G401 (cell line): Measurements from ENCODE around the gene ACOXL. TPM values are rescaled to one million over a fixed set of nuclear protein-coding genes. Genes with fewer than 3 reads are reported as not detected.

Source experiments
- DNase-seq: peaks from one replicate; pipeline ENCODE4 v3.0.0-alpha.2; 2015; ENCODE audit warnings: low spot score
- in situ Hi-C: cut with HindIII; loops from 2 replicates; pipeline ENCODE4 v1.10.0; 2016; ENCODE audit warnings: low sequenced_read_pairs, mixed read lengths
- total RNA-seq: library from RNA; depleted of rRNA; stranded (reverse); fragments of >200 nt; shearing (Covaris generic); gene quantifications from 2 replicates; pipeline ENCODE4 v1.2.3, GENCODE V29; 2014

The ACOXL gene
- total RNA-seq, 1 experiment from 2014 or later: not detected

DNA sequence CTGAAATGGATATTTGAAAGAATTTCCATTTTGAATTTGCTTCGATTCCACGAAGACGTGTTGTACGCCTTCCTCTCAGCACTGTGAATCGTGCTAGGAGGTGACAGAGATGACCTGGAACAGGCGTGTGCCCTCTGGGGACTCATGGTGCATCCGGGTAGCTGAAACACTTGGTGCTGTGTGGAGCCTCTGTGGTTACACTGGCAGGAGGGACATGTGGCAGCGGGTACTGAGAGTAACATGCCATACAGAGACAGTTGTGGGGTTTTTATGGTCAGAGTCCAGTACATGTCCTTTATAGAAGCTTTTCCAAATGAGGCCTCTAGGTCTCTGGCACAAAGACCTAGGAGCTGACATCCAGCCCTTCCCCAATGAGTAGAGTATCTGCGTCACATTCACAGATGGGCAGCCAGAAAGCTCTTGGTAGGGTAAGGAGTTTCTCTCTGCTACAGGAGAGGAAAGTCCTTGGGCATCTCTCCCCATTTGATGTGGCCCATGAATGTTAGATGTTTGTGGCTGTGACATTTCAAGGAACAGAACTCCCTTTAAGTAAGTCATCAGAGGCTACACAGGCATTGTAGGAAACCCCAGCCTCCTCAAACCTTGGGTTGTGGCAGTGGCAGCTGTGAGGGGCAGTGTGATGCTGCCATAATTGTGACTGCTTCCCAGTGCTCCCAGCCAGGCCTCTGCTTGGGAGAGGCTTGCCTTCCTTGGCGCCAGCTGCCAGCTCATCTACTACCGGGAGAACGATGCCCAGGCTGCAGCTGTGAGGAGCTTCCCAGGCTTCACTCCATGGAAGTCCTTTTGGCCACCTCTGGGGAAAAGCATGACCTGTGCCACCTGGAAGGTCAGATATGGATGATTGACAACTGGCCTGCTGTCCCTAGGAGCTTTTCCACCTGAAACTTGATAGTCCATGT, 80.6 kb downstream of the ACOXL start:
- DNase-seq: no peak
- in situ Hi-C loops: no loop called here

DNA sequence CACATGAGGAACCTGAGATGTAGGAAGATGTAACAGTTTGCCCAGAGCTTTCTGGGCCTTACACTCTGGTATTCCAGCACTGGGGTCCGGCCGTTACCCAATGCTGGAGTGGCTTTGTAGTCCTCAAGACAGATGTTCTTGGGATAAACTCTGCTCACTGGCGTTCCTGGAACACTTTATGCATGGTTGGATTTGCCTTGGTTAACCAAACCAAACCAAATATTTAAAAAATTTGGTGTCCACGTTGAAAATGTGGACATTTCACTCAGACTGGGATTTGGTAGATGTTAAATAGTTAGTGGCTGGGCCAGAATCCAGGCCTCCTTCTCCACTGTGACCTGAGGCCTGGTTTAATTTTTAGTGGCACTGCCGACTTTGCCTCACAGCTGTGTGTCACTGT, 81.5 kb downstream of the ACOXL start:
- in situ Hi-C loops: no loop called here
- DNase-seq: no peak

DNA sequence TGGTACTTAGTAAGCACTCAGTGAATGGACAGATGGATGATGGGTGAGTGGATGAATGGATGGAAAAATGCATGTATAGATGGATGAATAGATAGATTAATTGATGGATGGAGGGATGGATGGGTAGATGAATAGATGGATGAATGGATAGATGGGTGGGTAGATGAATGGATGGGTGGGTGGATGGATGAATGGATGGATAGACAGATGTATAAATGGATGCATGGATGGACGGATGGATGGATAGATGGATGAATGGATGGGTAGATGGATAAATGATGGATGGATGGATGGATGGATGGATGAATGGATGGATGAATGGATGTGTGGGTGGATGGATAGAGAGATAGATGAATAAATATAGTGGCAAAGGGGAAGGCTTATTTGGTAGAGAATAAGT, 83.6 kb downstream of the ACOXL start:
- in situ Hi-C loops: no loop called here
- DNase-seq: no peak

DNA sequence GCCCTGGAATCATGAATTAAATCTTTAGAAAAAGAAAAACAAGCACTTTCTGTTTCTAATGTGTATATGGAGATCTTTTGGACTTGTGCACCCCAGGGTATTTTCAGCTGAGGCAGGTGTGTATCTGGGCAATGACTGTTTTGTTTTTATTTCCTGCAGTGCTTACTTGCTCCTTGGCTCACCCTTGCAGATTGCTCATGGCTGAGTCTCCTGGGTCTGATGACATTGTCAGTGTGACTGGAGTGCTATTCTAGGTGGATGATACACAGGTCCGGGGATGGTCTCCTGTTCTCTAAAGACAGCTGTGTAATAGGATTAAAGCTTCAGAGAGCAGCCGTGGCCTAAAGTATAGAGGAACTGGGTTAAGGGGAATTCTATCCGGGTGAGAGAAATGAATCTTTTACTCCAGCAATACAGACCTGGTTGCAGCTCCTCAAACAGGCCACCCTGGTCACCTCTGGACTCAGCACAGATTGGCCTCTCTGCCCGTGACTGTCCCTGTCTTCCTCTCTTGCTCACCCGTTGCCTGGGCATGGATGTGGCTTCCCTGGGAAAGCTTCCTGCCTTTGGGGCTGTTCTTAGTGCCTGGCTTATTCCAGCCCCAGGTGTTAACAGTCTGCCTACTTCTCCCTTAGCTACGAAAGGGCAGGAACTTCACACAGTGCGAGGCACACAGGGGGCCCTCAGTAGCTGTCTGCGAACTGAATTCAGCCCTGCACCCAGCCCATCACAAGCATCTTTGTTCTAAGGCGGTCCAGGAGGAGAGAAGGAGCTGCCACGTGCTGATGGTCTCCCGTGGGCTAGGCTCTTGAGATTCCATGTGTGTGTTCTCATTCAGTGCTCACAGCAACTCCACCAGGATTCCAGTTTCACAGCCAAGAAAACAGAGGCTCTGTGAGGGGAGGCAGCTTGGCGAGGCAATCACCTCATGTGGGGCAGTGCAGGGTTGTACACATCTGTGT, 84.3 kb downstream of the ACOXL start:
- in situ Hi-C loops: no loop called here
- no peak for DNase-seq

DNA sequence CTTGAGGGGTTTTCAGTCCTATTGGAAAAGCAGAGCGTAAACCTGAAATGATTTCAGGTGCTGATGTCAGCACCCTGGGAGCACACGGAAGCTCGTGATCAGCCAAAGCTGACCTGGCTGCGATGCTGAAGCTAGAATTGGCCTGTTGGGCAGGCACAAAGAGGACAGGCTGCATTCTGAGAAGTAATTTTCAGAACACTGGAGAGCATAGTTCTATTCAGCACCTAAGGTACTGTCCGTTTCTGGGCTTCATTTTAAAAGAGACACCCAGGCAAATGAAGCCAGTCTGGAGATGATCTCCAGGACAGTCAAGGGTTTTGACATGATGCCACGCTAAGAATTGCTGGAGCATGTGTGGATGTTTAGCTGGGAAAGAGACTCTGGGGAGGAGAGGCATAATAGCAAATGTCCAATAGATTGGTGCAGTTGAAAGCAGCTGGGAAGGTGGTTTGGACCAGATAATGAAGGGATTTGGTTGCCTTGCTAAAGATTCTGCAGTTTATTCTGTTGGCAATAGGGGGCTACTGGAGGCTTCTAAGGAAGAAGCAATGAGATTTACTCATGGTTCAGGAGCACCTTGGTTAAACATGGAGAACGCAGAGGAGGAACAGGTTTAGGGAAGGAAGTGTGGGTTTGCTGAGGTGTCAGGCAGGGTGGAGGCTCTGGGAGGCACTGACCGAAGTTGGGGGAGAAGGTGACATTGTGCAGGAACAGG, 86.6 kb downstream of the ACOXL start:
- in situ Hi-C loops: no loop called here
- no peak for DNase-seq

DNA sequence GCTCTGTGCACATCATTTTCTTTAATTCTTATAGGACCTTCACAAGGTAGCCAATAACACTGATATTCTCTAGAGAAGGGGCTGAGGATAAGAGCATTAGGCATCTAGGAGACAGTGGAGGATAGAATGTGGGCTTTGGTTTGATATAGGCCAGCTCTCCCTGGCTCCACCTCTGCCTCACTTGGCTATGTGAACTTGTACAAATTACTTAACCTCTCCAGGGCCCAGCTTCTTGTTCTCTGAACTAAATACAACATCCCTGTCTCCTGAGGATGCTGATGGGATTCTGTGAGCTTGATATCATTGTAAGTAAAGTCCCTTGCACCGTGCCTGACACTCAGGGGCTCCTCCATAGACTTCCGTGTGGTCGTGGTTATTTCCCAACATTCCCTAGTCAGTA, 87.3 kb downstream of the ACOXL start:
- in situ Hi-C loops: no loop called here
- DNase-seq: no peak

DNA sequence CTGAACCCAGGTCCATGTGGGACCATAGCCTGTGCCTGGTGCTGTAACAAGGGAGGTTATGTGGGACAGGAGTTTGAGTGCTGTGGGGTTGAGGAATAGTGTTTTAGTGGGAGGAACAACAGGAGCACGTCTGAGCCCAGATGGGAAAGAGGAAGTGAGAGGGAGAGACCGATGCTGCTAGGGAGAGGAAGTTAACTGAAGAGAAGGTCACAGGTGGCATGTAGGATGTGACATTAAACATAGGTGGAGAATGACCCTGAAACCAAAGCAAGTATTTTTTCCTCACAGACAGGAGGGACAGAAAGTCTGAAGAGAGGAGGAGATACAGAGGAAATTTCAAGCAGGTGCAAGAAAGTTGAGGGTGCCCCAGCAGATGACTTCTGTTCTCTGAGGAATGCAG, 87.8 kb downstream of the ACOXL start:
- in situ Hi-C loops: no loop called here
- DNase-seq: no peak

DNA sequence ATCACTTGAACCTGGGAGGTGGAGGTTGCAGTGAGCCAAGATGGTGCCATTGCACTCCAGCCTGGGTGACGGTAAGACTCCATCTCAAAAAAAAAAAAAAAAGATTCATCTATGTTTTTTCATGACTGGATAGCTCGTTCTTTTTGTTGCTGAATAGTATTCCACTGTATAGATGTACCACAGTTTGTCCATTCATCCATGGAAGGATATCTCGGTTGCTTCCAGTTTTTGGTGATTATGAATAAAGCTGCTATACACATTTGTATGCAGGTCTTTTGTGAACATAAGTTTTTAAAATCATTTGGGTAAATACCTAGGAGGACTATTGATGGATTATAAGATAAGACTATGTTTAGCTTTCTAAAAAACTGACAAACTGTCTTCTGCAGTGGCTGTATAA, 90.8 kb downstream of the ACOXL start:
- DNase-seq: no peak
- in situ Hi-C loops: no loop called here

DNA sequence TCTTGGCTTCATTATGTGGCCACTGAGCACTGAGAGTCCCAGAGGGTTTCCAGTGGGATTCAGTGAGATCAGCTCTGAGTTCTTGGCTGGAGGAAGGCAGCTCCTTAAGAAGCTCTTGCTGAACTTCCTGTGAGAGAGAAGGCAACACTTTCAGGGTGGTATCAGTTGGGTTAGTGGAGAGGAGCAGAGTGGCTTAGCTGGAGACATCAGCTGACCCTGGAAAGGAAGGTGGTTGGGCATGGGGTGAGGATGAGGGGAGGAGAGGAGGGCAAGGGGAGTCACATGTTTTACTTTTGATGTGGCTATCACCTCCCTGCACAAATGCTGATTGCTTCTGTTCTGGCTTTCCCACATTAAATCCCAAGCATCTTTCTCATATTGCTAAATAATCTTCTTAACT, 95.1 kb downstream of the ACOXL start:
- DNase-seq: no peak
- in situ Hi-C loops: no loop called here

DNA sequence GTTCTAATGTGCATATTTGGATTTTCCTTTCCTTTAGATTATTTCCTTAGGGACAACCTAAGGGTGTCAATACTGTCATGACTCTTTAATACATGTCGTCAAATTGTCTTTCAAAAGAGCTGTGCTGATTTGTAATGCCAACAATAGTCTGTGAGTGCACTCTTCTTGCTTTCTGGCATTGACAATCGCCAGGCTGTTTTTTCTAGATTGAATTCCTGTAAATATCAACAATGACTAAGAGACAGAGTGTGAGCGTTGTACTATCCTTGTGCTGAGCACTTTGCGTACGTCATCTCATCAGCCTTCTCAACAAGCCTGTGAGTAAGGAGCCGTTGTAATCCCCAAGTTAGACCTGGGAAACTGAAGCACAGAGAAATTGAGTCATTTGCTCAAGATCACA, 96.0 kb downstream of the ACOXL start:
- in situ Hi-C loops: no loop called here
- DNase-seq: no peak

DNA sequence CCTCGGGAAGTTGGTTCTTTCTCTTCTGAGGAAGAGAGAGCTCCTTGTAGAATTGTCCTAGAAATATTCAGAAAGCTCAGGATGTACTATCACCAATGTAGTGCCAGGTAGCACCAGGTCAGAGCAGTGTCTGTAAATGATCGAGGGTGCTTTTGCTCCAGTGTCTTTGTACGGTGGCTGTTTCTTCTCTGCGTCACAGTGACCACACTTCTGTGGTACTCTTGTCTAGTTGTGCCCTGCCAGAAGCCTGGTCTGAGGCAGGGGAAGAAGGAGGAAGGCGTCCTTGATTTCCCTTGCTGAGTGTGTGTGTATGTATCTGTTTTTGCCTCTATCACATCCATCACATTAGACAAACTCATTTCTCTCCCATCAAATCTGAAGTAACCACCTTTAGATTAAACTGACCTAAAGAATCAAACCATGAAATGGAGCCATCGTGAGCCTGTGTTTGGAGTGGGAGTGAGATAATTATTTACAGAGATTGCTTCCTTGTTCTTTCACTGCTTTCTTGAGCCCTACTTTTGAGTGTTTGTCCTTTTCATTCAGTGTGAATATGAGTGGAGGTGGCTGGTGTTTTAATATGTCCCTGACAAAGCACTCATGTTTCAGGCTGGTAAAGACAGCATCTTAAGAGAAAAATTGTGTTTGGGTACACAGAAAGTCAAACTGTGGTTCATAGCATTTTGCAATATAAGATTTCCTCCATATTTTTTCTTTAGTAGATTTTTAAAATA, 97.2 kb downstream of the ACOXL start:
- no peak for DNase-seq
- in situ Hi-C loops: no loop called here

DNA sequence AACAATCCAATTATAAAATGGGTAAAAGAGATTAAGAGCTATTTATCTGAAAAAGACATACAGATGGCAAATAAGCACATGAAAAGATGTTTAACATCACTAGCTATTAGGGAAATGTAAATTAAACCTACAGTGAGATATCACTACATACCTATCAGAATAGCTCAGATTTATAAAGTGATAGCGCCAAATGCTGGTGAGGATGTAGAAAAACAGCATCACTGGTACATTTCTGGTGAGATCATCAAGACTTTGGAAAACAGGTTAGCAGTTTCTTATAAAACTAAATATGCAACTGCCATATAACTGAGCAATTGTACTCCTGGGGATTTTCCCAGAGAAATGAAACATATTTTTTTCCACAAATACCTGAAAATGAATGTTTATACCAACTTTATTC, 100.4 kb downstream of the ACOXL start:
- in situ Hi-C loops: no loop called here
- no peak for DNase-seq

DNA sequence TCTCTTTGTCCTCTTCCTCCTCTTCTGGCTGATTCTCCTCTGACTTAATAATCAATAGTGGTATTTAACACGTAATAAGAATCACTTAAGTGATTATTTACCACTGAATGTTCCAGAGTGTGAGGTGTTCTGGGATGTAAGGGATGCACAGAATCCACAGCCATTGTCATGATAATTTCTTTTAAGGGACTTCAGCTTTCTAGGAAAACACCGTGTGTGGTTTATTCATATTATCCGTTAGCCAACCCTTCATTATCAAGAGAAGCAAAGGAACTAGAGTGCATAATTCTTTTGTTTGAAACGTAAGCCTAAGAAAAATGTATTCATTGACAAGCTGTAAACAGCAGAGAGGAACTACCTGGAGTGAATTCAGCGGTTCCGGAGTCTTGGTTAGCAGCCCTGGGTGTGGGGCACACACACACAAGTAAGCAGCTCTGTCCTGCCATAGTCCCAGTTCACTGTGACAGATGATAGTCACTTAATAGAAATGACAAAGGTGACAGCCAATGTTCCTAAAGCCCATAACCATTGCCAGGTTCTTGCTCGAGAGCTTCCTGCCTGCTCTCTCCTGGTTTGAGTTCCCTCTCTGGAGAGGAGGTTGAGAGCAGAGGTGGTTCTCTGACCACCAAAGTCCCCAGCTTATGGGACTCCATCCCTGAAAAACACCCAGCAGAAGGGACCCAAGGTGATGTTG, 101.9 kb downstream of the ACOXL start:
- in situ Hi-C loops: no loop called here
- no peak for DNase-seq

DNA sequence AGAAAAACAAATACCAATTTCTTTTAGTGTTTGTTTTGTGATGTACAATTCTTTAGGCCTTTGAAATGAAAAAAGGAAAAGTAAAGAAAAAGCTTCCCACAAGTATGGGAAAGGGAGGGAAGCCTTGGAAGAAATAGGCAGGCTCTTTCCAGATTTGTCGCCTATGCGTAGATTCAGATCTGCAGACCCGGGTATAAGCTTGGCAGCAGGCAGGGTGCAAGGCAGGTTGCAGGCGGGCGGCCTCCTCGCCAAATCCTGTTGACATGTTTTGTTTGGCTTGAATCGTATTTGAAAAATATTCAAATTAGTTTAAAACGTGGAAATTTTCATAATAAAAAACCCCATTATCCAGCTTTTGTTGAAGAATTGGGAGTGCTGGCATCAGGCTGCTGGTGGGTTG, 104.3 kb downstream of the ACOXL start:
- in situ Hi-C loops: no loop called here
- no peak for DNase-seq

DNA sequence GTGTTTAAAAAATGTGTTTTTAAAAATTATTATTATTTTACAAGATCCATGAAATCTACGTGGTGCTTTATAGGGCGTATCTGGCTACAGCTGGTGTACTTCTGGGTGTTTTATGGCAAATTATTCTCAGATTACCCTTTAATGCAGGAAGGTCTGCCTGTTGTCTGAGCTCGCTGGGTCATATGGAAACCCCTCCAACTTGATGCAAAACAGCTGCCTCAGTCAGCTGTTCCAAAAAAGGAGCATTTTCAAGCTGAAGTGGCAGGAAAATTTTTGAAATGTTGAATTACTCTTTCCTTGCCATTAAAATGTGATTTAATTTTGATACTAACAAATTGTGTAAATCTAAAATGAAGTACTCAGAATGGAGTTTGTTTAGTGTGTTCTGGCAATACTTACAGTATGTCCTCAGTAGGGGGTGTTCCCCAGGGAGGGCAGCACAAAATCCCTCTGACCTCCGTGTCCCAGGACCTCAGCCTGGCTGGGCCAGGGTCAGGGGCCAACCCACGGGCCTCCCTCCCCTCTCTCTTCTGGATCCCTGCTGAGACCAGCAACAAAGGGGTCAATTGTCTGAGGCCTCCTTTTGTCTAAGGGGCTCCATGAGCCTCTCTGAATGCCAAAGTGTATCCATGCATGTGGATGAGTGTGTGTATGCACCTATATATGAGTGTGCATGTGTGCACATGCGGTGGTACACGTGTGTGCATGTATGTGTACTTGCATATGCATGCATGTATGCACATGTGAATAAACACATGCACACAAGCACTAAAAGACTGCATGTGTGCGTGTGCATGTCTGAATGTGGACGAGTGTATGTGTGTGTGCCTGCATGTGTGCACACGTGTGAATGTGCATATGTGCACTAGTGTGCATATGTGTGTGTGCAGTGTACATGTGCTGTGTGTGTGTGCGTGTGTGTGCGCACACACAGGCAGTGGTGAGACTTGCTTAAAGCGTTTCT, 105.4 kb downstream of the ACOXL start:
- no peak for DNase-seq
- in situ Hi-C loops: no loop called here

DNA sequence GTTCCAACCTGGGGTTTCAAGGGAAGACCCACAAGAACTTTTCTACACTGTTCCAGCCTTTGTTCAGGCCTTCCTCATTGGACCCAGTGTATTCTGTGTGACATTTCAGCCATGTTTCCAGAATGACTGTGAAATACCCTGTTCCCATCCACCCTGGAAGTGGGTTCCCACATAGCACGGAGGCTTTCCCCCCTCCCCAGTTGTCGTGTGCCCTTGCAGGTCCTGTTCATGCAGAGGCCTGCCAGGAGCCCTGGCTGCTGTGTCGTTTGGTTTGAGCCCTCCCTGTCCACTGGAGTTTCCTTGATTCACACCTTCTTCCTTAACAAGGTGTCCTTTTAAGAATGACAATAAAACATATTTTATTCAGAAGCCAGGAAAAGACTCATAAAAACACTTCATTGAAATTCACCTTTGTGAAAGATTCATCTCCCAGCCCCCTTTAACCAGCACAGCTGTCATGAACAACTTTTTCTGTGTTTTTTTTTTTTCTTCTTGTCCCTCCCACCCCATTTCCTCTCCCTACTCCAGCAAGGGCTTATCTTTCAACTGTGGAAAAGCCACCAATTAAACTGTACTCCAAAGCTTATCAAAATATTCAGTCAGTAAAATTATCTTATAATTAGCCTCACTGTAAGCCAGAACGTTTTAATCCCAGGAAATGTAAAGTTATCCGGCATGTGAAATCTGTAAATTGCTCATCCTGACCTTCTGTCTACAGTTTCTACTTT, 106.4 kb downstream of the ACOXL start:
- DNase-seq: no peak
- in situ Hi-C loops: no loop called here

DNA sequence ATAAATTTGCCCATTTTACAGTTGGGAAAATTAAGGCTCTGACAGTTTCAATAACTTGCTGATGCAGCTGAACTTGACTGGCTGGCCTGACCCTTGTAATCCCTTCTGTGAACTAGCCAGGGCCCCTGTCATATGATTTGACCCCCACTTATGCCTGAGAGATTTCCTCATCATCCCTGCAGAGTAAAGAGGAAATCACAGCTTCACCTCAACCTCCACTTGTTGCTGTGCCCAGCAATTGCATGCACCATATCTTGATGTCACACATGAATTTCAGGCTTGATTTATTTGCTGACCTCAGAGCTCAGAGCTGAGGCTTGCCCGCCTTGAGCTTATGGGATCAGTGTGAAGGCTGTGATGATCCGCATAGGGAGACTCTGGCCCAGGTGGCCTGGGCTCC, 108.1 kb downstream of the ACOXL start:
- in situ Hi-C loops: no loop called here
- DNase-seq: no peak
